GM18499 (cell line): ENCODE results near the gene SLC38A2.

Experiments
- ATAC-seq: cut with Tn5 transposase; IDR thresholded peaks from one replicate; pipeline ENCODE4 v1.9.1; 2021; ENCODE audit warnings: moderate number of reproducible peaks; ENCODE audit not compliant: insufficient read depth, unreplicated experiment

The SLC38A2 gene

DNA sequence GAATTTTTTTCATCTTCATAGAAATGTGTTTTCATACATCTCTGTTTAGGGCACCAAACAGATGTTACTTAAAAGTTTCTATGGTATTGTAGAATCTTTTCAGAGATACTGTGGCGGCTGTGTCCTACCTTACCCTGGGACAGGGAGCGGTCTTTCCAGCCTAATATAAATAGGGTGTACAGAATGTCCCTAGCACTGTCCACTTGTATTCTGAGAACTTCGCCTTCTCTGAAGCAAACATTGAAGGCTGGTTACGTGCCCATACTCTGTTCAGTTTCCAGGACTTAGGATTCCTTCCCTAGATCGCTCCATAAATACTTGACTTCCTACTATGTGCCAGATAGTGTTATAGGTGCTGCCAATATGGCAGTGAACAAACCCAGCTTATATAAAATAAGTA is 24.3 kb upstream of the SLC38A2 start:
- no peak for ATAC-seq

DNA sequence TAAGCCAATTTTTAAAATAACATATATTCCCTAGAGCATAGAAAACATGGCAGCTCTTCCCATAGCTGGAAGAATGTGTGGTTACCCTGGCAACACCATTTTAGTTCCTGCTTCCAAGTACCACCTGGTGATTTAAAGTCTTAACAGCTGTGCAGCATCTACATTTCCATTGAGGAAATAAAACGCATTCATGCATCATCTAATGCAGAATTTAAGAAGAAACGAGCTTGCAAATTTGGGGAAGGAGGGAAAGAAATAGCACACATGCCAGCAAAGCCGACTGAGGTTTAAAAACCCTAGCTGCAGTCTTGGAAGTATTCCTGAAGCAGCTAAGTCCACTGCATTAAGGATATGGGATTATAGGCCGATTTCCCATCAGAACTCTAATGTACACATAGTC is 22.8 kb upstream of the SLC38A2 start:
- ATAC-seq, result no peak

DNA sequence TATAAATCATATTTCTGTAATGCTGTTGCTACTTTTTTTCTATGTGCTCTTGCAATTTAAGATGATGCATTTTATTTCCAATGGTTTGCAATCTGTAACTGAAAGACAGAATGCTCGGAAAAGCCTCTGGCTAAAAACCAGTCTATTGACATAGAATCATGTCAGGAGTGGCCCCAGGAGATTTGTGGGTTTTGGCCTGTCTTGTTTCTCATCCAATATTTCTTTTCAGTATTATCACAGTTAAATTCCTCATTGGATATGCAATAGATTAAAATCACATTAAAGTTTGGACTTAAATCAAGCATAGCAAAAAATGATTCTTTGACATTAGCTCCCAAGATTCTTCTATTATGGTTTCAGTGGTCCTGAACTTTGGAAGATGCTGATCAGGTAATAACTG is 19.1 kb upstream of the SLC38A2 start:
- no peak for ATAC-seq

DNA sequence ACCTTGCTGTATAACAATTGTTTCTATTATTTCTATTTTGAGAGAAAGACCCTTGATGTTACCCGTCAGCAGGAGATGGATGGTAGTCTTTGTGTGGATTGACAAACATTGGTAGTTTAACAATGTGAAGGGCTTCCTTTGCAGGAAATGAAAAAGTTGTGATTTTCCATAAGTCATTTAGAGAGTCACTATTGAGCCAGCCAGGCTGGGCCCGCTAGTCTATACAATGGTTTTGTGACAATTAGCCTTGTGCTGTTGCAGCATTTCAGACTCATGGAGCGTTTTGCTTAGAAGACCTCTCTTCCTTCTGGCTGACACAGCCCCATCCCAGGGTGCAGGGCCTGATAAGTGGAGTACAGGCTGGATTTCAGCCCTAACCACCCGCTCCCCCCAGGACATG is 18.3 kb upstream of the SLC38A2 start:
- no peak for ATAC-seq

DNA sequence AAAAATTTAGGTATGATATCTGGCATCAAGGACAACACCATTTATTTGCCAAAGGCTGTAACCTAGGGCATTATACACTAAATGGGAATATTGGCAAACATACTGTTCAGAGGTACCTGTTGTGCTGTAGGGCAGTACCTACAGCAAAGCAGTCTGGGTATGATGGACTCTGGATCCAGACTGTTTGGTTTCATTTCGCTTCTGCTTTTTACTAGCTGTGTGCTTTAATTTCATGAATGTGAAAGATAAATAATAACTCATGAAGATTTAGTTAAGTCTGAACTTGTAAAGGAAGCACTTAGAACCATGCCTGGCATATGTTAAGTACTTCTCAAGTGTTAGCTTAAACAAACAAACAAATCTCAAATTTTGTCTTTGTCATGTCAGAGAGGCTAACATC is 17.7 kb upstream of the SLC38A2 start:
- no peak for ATAC-seq

DNA sequence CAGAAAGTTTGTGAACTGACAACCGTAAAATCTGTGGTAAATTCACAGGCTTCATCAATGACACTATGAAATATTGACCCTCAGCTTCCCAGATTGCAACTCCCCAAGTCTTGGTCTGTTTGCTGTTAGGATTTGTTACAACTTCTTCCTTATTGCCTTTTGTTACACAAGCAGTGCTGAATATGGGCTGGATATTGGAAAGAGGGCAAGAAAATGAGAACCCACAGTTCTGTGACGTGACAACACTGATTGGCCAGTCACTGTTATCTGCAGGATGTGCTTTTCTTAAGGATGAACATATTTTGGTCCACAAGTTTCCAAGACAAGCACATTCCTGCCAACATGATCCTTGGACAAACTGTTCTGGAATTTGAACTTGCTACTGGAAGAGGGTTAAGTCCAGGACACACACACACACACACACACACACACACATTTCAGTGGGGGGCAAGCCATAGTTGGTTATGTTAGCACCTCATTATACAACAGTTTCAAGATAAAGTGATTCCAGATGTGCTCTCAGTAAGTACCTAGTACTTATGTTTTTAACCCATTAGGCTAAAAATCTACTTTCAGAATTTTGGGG is 16.6 kb upstream of the SLC38A2 start:
- no peak for ATAC-seq

DNA sequence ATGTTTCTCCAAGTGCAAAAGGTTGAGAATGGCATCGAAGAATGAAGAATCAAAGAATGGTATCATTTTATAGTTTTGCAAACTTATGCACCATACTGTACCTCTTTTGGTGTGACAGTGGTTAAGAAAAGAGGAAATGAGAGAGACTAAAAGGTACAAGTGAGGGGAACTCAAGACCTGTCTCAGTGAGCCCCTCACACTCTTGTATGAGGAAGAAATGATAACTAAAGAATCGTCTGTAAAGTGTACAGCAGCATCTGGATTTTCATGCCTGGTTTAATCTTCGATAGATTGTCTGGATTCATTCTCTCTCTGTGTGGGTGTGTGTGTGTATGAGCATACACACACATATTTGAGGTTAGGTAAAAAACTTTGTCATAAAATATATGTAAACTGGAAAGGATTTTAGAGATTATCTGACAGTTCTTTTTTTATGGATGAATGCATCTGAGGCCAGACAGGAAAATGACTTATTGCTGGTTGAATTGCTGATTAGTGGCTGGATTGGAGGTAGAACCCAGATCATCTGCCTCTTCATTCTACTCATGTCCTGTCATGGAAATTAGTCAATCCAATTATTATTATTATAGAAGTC is 16.0 kb upstream of the SLC38A2 start:
- peak; percentile 51 for ATAC-seq

DNA sequence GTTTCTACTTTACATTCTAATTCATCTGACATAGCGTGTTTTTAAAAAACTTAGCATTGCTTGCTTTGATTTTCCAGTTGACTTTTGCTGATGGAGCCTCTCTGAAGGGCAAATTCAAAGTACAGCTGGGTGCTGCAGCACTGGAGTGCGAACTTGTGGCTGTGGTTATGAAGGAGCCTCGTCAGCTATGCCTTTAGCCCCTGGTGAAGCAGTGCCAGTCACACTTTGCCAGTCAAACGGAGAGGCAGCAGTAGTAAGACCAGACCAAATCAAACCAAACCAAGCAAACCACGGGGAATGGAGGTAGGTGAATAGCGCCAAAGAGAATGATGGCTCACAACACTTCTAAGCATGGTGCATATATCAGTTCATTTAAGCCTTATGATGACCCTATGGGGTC is 15.1 kb upstream of the SLC38A2 start:
- no peak for ATAC-seq

DNA sequence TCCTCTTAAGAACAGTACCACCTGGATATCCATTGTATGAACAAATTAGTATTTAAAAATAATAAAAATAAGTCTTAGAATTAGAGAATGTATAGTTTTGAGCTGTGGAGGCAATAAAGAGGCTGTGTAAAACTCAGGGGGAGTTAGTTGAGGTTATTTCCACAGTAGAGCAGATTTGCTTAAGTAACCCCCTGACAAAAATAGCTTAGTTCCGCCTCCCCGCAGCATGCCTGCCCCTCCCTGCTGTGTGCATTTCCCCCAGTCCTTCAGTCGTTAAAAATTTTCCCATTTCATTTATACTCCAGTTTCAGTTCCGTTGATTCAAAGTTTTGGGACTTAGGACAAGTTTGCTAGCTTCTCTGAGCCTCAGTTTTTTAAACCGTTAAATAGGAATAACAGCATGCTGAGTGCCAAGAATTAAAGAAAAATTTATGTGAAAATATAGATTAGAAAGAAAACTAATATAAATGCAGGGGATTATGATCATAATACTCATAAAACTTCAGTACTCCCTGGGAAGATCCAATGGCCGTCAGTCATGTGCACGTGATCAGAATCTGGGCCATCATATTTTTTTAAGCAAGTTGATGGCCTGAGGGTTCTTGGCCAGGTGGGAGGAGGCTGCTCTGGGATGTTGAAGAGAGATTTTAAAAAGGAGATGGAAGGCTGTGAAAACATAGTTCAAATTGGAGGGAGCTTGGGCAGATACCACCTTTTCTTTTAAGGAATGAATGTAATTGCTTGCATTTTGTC is 14.5 kb upstream of the SLC38A2 start:
- no peak for ATAC-seq

DNA sequence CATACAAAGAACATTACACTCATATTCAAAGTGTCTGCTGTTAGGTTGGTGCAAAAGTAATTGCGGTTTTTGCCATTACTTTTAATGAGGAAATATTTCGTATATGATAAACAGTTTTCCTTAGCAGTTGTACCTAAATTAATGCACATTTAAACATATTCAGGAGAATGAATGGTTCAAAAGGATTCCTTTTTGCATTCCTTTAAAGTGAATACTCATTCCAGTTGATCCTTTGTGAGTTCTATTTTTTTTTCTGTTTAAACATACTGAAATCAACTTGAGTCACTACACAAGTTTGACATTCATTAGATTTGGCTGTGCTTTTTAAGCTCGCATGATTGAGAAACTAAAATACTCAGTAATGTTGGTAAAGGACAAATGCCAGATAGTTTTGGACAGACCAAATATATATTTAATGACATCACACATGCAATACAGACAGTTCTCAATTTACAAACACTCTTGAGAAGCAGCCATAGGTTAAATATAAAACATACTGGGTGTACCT is 13.8 kb upstream of the SLC38A2 start:
- ATAC-seq, result no peak

DNA sequence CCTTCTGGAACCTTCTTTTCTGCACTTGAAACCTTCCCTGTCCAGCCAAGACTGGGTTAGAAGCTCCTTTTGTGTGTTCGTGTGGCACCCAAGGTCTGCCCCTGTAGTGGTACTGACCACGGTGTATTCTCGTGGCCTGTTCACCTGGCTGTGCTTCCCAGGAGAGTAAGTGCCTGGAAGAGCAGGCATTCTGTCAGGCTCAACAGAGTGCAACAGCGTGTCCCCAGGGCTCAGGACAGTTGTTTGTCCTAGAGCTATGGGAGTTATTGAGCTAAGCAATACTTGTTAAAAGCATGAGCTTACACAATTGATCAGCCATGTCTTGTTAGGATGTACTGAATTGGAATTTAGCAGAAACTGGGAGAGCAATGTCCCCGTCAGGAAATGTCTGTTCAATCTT is 12.9 kb upstream of the SLC38A2 start:
- no peak for ATAC-seq

DNA sequence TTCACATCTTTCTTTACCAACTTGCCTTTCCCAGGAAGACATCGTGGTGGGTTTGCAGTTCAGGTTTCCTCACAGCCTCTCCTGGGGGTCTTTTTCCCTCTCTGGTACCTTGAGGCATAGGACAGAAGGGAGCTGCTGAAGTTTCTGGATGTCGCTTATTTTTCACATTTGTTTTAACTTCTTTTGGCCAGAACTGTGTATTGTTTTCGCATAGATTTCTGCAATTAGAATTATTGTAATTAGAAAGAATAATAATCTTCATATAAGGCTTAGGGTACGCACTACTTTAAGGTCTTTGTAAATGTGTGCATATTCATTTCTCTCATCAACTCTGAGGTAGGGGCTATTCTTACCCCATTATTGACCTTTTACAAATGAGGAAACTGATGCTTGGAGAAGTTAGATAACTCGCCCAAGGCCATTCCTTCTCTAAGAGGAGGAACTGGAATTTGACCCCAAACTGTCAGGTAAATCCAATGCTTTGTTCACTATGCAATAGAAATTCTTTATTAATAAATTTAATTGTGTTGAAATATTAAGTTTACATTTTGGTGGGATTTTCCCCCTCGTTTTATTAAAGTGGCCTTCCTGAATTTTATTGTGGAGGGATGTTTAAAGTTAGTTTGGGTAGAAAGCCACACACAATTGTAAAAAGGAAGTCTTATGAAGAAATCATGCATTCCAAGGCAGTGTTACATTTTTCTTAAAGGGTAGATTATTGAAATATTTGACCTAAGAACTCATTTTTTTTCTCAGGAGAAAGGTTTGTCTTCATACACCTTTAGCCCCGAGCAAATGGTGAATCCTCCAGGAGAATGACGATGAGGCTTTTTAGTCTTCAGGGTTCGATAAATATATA is 12.1 kb upstream of the SLC38A2 start:
- ATAC-seq, result no peak

DNA sequence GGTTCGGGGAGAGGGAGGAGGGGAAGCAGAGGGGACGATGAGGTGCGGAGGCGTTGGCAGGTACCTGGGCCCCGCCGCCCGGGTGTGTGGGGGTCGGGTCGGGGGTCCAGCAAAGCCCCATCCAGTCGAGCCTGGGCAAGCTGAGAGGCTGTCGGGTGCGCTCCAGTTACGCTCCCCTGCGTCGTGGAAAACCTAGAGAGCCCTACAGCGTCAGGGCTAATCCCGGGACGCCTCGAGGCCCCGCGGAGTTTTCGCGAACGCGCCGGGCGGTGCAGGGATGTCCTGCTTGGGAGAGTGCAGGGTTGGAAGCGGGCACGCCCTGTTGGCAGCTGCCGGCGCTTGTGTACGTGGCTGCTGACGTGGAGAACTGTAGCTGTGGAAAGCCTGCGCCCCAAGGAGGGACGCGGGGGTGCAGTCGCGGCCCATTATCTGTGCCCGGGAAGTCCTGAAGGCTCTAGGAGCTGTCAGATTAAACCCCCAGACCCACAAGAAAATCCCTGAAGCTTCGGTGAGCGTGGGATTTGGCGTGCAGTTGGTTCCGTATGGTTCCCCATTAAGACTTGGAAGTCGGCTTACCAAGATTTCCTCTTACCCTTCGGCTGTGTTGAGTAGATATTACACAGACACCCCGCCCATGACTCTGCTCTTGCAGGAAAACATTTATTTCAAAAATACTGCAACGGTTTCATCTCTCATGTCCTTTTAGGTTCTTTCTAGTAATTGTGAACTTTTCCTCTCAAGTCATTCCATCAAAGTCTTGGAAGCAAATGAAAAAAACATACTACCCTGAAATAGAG is 11.3 kb upstream of the SLC38A2 start:
- peak; percentile 23 for ATAC-seq

DNA sequence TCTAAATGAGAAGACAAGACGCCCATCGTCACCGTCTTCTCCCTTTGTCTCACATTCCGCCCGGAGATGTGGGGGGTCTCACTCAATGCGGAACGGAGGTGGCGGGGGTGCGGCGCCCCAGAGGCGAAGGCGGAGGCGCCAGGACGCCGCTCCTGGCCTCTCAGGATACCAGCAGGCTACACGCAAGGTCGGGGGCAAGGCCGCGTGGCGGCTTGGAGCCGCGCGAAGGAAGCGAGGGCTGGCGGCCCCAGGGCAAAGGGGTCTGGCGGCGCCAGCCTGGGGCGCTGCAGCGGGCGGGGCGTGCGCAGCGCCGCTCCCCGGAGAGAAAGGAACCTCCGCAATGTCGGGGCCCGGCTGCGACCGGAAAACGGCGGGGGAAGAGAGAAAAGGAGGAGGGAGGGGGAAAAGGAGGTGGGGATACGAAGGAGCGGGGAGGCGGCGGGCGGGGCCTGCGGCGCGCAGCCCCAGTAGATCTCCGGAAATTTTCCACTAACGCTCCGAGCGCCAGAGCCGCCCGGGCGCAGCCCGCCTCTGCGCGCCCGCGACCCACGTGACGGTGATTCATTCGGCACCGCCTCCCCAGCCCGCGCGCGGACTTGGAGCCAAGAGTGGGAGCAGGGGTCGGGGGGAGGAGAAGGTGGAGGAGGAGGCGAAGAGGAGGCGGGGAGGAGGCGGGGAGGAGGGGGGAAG is 10.5 kb upstream of the SLC38A2 start:
- peak; percentile 47 for ATAC-seq

DNA sequence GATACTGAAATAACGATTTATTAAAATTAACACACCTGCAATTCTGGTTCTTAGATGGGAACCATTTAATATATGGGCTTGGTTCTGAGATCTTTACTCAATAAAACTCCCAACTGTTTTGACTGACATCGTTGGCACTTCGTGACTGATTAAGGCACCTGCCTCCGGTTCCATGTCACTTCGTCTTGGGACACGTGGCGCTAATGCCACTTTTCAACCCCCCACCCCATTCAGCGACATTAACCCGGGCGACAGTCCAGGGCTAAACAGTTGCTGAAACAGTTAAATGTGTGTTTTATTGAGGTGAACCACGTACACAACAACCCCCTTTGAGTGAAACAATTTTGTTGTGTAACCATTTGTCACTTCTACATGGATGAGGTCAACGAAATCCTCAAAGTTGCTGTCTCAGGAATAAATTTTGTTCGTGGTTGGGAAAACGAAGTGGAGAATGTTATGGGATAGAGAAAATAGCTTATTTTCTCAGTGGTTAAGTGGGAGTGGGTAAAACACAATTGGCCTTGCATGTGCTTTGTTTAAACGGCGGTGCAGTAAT is 9.9 kb upstream of the SLC38A2 start:
- no peak for ATAC-seq

DNA sequence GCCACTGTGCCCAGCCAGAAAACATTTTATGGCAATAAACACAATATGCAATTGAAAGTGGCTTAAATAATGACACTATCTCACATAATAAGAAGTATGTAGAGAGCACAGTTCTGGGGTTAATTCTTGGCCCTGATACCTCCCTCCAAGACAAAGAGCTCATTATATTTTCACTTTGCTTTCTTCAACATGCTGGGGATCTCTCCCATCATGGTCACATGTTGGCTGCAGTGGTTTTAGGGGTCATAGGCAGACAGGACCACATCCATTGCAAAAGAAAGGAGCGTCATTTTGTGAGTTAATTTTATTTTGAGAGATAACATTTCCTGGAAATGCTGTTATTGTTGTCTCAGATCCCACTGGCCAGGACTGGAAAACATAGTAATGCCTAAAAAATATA is 8.3 kb upstream of the SLC38A2 start:
- ATAC-seq, result no peak

DNA sequence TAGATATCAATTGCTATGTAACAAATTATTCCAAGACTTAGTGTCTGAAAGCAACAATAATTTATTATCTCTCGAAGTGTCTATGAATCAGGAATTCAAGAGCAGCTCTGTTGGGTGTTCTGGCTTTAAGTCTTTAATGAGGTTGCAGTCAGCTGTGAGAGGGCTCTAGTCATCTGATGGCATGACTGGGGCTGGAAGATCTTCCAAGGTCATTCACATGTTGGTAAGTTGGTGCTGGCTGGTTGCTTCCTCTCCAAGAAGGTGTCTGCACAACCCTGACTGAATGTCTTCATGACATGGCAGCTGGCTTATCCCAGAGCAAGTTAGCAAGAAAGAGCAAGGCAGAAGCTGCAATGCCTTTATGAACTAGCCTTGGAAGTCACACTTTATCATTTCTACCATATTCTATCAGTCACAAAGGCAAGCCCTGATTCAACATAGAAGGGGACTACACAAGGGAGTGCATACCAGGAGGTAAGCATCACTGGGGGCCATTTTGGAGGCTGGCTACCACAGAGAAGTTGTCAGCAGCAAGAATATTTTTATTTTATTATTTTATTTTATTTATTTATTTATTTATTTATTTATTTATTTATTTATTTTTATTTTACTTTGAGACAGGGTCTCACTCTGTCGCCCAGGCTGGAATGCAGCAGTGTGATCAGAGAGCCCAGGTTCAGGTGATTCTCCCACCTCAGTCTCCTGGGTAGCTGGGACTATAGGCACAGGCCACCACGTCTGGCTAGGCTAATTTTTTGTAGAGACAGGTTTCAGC is 7.6 kb upstream of the SLC38A2 start:
- ATAC-seq, result no peak

DNA sequence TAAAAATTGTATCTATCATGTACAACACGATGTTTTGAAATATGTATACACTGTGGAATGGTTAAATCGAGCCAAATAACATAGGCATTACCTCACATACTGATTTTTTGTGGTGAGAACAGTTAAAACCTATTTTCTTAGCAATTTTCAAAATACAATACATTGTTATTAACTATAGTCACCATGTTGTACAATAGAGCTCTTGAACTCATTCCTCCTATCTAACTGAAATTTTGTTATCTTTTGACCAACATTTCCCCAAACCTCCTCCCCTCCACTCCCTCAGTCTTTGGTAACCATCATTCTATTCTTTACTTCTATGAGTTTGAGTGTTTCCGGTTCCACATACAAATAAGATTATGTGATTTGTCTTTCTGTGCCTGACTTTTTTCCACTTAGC is 6.8 kb upstream of the SLC38A2 start:
- no peak for ATAC-seq
